ENCODE data around the gene TAAR6.

Gene TAAR6

GRCh38 chr6:132544826-132545225 is 25.3 kb upstream of the TAAR6 start:
- H3K4me2 ChIP-seq (ENCODE audit: low read depth, low read length, poor library complexity, severe bottlenecking) = no peak overlapping the region
- no peak overlapping the region for H3K27ac ChIP-seq (ENCODE audit: low read depth, low read length)
- H3K9me3 ChIP-seq (ENCODE audit: insufficient read depth, low read length) = no peaks in the 10 kb centered on the region
- H3K36me3 ChIP-seq (ENCODE audit: low read length) = no peaks in the 10 kb centered on the region
- H2AFZ ChIP-seq (ENCODE audit: low read depth, low read length, severe bottlenecking) = no peak overlapping the region
- H3K9me2 ChIP-seq (replicated peaks; ENCODE audit: insufficient read depth, low read length) = no peaks in the 10 kb centered on the region
- no peaks in the 10 kb centered on the region for H3K79me2 ChIP-seq (ENCODE audit: insufficient read depth, low read length)
- no peak overlapping the region for H3K4me3 ChIP-seq (ENCODE audit: insufficient read depth, low read length, poor library complexity, severe bottlenecking)
- no peak for TF ChIP-seq EZH2phosphoT487 (conservative IDR thresholded peaks at IDR 0.05; ENCODE audit: low read length)
- TF ChIP-seq, protein P1, sequence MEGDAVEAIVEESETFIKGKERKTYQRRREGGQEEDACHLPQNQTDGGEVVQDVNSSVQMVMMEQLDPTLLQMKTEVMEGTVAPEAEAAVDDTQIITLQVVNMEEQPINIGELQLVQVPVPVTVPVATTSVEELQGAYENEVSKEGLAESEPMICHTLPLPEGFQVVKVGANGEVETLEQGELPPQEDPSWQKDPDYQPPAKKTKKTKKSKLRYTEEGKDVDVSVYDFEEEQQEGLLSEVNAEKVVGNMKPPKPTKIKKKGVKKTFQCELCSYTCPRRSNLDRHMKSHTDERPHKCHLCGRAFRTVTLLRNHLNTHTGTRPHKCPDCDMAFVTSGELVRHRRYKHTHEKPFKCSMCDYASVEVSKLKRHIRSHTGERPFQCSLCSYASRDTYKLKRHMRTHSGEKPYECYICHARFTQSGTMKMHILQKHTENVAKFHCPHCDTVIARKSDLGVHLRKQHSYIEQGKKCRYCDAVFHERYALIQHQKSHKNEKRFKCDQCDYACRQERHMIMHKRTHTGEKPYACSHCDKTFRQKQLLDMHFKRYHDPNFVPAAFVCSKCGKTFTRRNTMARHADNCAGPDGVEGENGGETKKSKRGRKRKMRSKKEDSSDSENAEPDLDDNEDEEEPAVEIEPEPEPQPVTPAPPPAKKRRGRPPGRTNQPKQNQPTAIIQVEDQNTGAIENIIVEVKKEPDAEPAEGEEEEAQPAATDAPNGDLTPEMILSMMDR (IDR thresholded peaks at IDR 0.05; ENCODE audit: insufficient read depth, low read length, poor library complexity, severe bottlenecking) = no peak
- H4K20me1 ChIP-seq (ENCODE audit: low read depth, low read length) = no peaks in the 10 kb centered on the region
- no peaks in the 10 kb centered on the region for H3F3A ChIP-seq (ENCODE audit: insufficient read depth)
- H3K27me3 ChIP-seq (ENCODE audit: low read length) = no peaks in the 10 kb centered on the region
- no peak overlapping the region for H3K9ac ChIP-seq (ENCODE audit: low read length)

DNA sequence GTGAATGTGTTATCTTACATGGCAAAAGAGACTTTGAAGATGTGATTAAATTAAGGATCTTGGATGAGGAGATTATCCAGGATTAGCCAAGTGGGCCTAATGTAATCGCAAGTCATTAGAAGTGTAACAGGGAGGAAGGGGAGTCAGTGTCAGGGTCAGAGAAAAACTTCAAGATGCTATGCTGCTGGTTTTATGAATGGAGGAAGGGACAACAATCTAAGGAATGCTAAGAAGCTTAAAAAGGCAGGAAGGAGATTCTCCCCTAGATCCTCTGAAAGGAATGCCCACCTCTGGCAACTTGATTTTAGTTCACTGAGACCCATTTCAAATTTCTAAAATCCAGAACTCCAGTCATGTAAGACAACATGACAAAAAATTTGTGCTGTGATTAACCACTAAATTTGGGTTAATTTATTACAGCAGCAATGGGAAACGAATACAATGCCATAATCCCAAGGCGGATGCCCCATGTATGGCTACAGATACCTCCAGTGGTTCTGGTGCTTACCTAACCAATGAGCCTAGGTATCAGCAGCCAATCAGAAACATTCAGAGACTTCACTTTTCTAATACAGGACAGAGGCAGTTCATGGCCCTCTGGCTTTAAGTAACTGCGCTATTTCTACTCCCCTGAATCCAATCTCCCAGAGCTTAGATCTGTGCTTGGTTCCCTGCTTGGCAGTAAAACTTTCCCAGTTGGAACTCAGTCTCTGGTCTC is 21.2 kb upstream of the TAAR6 start:
- Histone ChIP-seq H3K36me3 (ENCODE audit: low read length) (no peaks in the 10 kb centered on the region), H3K9me3 (ENCODE audit: insufficient read depth, low read length) (no peaks in the 10 kb centered on the region), H3K79me2 (ENCODE audit: insufficient read depth, low read length) (no peaks in the 10 kb centered on the region), H3F3A (ENCODE audit: insufficient read depth) (no peaks in the 10 kb centered on the region), H3K9me2 (replicated peaks; ENCODE audit: insufficient read depth, low read length) (no peaks in the 10 kb centered on the region), H3K9ac (ENCODE audit: low read length) (no peak overlapping the region), H4K20me1 (ENCODE audit: low read depth, low read length) (no peaks in the 10 kb centered on the region), H3K27ac (ENCODE audit: low read depth, low read length) (no peak overlapping the region), H3K4me3 (ENCODE audit: insufficient read depth, low read length, poor library complexity, severe bottlenecking) (no peak overlapping the region), H3K27me3 (ENCODE audit: low read length) (no peaks in the 10 kb centered on the region), H2AFZ (ENCODE audit: low read depth, low read length, severe bottlenecking) (no peak overlapping the region), H3K4me2 (ENCODE audit: low read depth, low read length, poor library complexity, severe bottlenecking) (no peak overlapping the region)
- no peak for TF ChIP-seq EZH2phosphoT487 (conservative IDR thresholded peaks at IDR 0.05; ENCODE audit: low read length)
- TF ChIP-seq, protein P1 (IDR thresholded peaks at IDR 0.05; ENCODE audit: insufficient read depth, low read length, poor library complexity, severe bottlenecking) = no peak

GRCh38 chr6:132551214-132551613 is 18.9 kb upstream of the TAAR6 start:
- H3K9me3 ChIP-seq (ENCODE audit: insufficient read depth, low read length) = no peaks in the 10 kb centered on the region
- H3K9ac ChIP-seq (ENCODE audit: low read length) = no peak overlapping the region
- no peak overlapping the region for H3K27ac ChIP-seq (ENCODE audit: low read depth, low read length)
- no peak overlapping the region for H2AFZ ChIP-seq (ENCODE audit: low read depth, low read length, severe bottlenecking)
- no peak overlapping the region for H3K4me2 ChIP-seq (ENCODE audit: low read depth, low read length, poor library complexity, severe bottlenecking)
- no peak overlapping the region for H3K4me3 ChIP-seq (ENCODE audit: insufficient read depth, low read length, poor library complexity, severe bottlenecking)
- H3K36me3 ChIP-seq (ENCODE audit: low read length) = no peaks in the 10 kb centered on the region
- no peaks in the 10 kb centered on the region for H3K27me3 ChIP-seq (ENCODE audit: low read length)
- no peaks in the 10 kb centered on the region for H3K9me2 ChIP-seq (replicated peaks; ENCODE audit: insufficient read depth, low read length)
- TF ChIP-seq, protein P1 (IDR thresholded peaks at IDR 0.05; ENCODE audit: insufficient read depth, low read length, poor library complexity, severe bottlenecking) = no peak
- TF ChIP-seq EZH2phosphoT487 (conservative IDR thresholded peaks at IDR 0.05; ENCODE audit: low read length) = no peak
- H4K20me1 ChIP-seq (ENCODE audit: low read depth, low read length) = no peaks in the 10 kb centered on the region
- no peaks in the 10 kb centered on the region for H3F3A ChIP-seq (ENCODE audit: insufficient read depth)
- no peaks in the 10 kb centered on the region for H3K79me2 ChIP-seq (ENCODE audit: insufficient read depth, low read length)
